Parathyroid adenoma (tissue), 2 donors: Measurements from ENCODE around the gene PAX3.

Experiments used
- H2AFZ ChIP-seq: fragments of 300-600 bp; sonication (generic); one replicate; pipeline ENCODE4 v1.7.0; 2017; ENCODE audit warnings: antibody characterized with exemption, mild to moderate bottlenecking
- H3K27ac ChIP-seq: fragments of 300-600 bp; sonication (generic); one replicate; pipeline ENCODE4 v1.7.0; 2017
- H3K27me3 ChIP-seq: fragments of 300-600 bp; sonication (generic); one replicate; pipeline ENCODE4 v1.7.0; 2017; ENCODE audit warnings: low read length; ENCODE audit not compliant: control insufficient read depth, insufficient read depth
- H3K36me3 ChIP-seq: fragments of 300-600 bp; sonication (generic); one replicate; pipeline ENCODE4 v1.7.0; 2017; ENCODE audit warnings: low read length; ENCODE audit not compliant: control insufficient read depth, insufficient read depth
- H3K4me1 ChIP-seq: fragments of 300-600 bp; sonication (generic); one replicate; pipeline ENCODE4 v1.7.0; 2017; ENCODE audit warnings: control low read depth
- H3K4me2 ChIP-seq: fragments of 300-600 bp; sonication (generic); one replicate; pipeline ENCODE4 v1.7.0; 2017; ENCODE audit warnings: low read length
- H3K4me3 ChIP-seq: fragments of 300-600 bp; sonication (generic); one replicate; pipeline ENCODE4 v1.7.0; 2017; ENCODE audit warnings: low read depth, low read length
- H3K79me2 ChIP-seq: fragments of 300-600 bp; sonication (generic); one replicate; pipeline ENCODE4 v1.7.0; 2017; ENCODE audit warnings: control low read depth
- H3K9ac ChIP-seq: fragments of 300-600 bp; sonication (generic); one replicate; pipeline ENCODE4 v1.7.0; 2017; ENCODE audit warnings: mild to moderate bottlenecking
- H3K9me3 ChIP-seq: fragments of 300-600 bp; sonication (generic); one replicate; pipeline ENCODE4 v1.7.0; 2017; ENCODE audit warnings: low read length; ENCODE audit not compliant: control insufficient read depth
- CTCF ChIP-seq: fragments of 300-600 bp; sonication (generic); IDR thresholded peaks from one replicate; pipeline ENCODE4 v1.7.0; 2017; ENCODE audit warnings: antibody characterized with exemption, mild to moderate bottlenecking
- donor health status: primary hyperparathyroidism.

Gene PAX3

GRCh38 chr2:222296911-222297599 is 1.7 kb downstream of the PAX3 start:
- no peaks in the 10 kb centered on the region for H3K4me1 ChIP-seq

GRCh38 chr2:222296311-222296741 is 2.5 kb downstream of the PAX3 start:
- Histone ChIP-seq H3K4me2 (no peak overlapping the region), H3K9ac (no peak overlapping the region), H3K4me3 (no peak overlapping the region), H3K9me3 (no peaks in the 10 kb centered on the region), H3K27ac (no peak overlapping the region), H3K4me1 (no peaks in the 10 kb centered on the region), H3K79me2 (no peaks in the 10 kb centered on the region), H2AFZ (no peak overlapping the region), H3K27me3 (peaks cover 37% of the 10 kb centered on the region), H3K36me3 (no peaks in the 10 kb centered on the region)
- no peak for TF ChIP-seq CTCF

More at GRCh38 chr2:222296911-222297599, 1.7 kb downstream of the PAX3 start:
- Histone ChIP-seq H2AFZ (no peak overlapping the region), H3K27ac (no peak overlapping the region), H3K4me2 (no peak overlapping the region), H3K9me3 (no peaks in the 10 kb centered on the region), H3K36me3 (no peaks in the 10 kb centered on the region), H3K27me3 (peaks cover 41% of the 10 kb centered on the region), H3K4me3 (no peak overlapping the region), H3K79me2 (no peaks in the 10 kb centered on the region), H3K9ac (no peak overlapping the region)
- no peak for TF ChIP-seq CTCF

GRCh38 chr2:222295368-222296062 is 3.3 kb downstream of the PAX3 start:
- Histone ChIP-seq H3K79me2 (no peaks in the 10 kb centered on the region), H2AFZ (no peak overlapping the region), H3K4me3 (no peak overlapping the region), H3K4me1 (no peaks in the 10 kb centered on the region), H3K27me3 (peaks cover 32% of the 10 kb centered on the region), H3K9me3 (no peaks in the 10 kb centered on the region), H3K9ac (no peak overlapping the region), H3K4me2 (peak overlapping the region; percentile 61), H3K36me3 (no peaks in the 10 kb centered on the region), H3K27ac (no peak overlapping the region)
- no peak for TF ChIP-seq CTCF

GRCh38 chr2:222294996-222295367 is 3.8 kb downstream of the PAX3 start:
- Histone ChIP-seq H3K36me3 (no peaks in the 10 kb centered on the region), H3K9me3 (no peaks in the 10 kb centered on the region), H3K9ac (no peak overlapping the region), H3K27me3 (peaks cover 38% of the 10 kb centered on the region), H3K27ac (no peak overlapping the region), H2AFZ (no peak overlapping the region), H3K79me2 (no peaks in the 10 kb centered on the region), H3K4me2 (no peak overlapping the region), H3K4me1 (no peaks in the 10 kb centered on the region), H3K4me3 (no peak overlapping the region)
- no peak for TF ChIP-seq CTCF
